SU-DHL-6 (cell line): ENCODE measurements around the gene EIF4EBP3.

Source experiments
- EZH2phosphoT487 ChIP-seq: fragments of 200-600 bp; sonication (generic), shearing (Covaris generic); conservative IDR thresholded peaks from 2 replicates; pipeline ENCODE4 v1.6.1; 2018; ENCODE audit warnings: mild to moderate bottlenecking, antibody characterized with exemption, low read length, moderate library complexity, mixed read lengths
- TF ChIP-seq, protein P1 (sequence below): fragments of 200-600 bp; sonication (generic); IDR thresholded peaks from one replicate; pipeline ENCODE4 v1.5.1; 2017; ENCODE audit warnings: antibody characterized with exemption, mild to moderate bottlenecking, low read length, moderate library complexity; ENCODE audit not compliant: insufficient read depth, poor library complexity, severe bottlenecking

DNA sequence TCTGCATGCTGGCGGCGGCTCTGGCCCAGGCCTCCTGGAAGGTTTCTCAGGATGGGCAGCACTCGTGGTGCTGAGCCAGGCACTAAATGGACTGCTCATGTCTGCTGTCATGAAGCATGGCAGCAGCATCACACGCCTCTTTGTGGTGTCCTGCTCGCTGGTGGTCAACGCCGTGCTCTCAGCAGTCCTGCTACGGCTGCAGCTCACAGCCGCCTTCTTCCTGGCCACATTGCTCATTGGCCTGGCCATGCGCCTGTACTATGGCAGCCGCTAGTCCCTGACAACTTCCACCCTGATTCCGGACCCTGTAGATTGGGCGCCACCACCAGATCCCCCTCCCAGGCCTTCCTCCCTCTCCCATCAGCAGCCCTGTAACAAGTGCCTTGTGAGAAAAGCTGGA lies 20.4 kb downstream of the EIF4EBP3 start:
- TF ChIP-seq, protein P1, sequence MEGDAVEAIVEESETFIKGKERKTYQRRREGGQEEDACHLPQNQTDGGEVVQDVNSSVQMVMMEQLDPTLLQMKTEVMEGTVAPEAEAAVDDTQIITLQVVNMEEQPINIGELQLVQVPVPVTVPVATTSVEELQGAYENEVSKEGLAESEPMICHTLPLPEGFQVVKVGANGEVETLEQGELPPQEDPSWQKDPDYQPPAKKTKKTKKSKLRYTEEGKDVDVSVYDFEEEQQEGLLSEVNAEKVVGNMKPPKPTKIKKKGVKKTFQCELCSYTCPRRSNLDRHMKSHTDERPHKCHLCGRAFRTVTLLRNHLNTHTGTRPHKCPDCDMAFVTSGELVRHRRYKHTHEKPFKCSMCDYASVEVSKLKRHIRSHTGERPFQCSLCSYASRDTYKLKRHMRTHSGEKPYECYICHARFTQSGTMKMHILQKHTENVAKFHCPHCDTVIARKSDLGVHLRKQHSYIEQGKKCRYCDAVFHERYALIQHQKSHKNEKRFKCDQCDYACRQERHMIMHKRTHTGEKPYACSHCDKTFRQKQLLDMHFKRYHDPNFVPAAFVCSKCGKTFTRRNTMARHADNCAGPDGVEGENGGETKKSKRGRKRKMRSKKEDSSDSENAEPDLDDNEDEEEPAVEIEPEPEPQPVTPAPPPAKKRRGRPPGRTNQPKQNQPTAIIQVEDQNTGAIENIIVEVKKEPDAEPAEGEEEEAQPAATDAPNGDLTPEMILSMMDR = no peak
- no peak for TF ChIP-seq EZH2phosphoT487
